ENCODE measurements around the gene CLIC5. TPM values are rescaled to one million over a fixed set of nuclear protein-coding genes. Genes with fewer than 3 reads are reported as not detected.

The CLIC5 gene
- total RNA-seq, 4 donors from 2014 or later, result 18.2 to 128 (median 119) TPM

DNA sequence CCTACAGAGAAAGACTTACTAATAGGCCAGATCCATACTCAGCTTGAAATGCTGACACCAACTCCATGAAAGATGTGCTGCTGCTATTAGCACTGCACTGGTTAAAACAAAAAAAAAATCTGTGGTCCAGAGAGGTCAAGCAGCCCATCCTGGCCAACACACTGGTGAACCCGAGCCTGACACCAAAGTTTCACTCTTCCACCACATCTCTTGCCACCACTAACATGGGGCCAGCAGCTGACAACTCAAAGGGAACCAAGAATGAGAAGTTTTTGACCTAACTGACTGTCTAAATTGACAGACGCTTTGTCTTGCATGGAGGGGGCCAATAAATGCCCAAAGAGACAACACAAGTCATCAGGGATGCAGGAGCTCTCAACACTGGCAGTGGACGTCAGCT is 5.4 kb downstream of the CLIC5 start:
- no peak for TF ChIP-seq POLR2A (IDR thresholded peaks at IDR 0.05)
- TF ChIP-seq CTCF (IDR thresholded peaks at IDR 0.05), result no peak
- Histone ChIP-seq H3K27ac (peak overlapping the region in 2 of 4 donors; percentile 87 to 92), H3K36me3 (no peaks in the 10 kb centered on the region), H3K27me3 (no peaks in the 10 kb centered on the region), H3K4me3 (no peak overlapping the region), H3K9me3 (no peaks in the 10 kb centered on the region), H3K4me1 (peaks cover 0 to 44% (median 10%) of the 10 kb centered on the region in 4 donors)
- DNase-seq, result no peak

- Histone ChIP-seq H3K4me3 (no peak overlapping the region), H3K9me3 (no peaks in the 10 kb centered on the region), H3K27me3 (no peaks in the 10 kb centered on the region), H3K4me1 (no peaks in the 10 kb centered on the region), H3K27ac (no peak overlapping the region), H3K36me3 (no peaks in the 10 kb centered on the region)
- TF ChIP-seq CTCF (IDR thresholded peaks at IDR 0.05) (no peak), POLR2A (IDR thresholded peaks at IDR 0.05) (no peak)
- DNase-seq, result no peak
These were observed 13.4 kb downstream of the CLIC5 start for GRCh38 chr6:46002264-46002663.

DNA sequence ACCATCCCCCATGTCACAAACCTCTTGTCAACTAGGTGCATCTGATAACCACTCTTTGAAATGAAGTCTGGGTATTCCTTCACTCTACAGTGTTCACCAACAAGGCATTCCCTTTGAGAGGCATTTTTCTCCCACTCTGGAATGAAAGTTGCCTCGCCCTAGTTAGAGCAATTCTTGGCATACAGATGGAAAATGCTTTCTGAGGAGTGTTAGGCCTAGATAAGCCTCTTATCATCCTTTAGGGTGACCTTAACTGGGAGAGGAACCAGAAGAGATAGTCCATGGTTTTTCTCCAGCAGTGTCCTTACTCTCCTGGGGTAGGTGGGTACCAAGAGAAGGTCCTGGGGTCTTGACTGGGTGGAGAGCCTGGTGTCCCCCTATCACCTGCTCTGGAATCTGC is 14.8 kb downstream of the CLIC5 start:
- DNase-seq, result no peak
- TF ChIP-seq CTCF (IDR thresholded peaks at IDR 0.05) (no peak), POLR2A (IDR thresholded peaks at IDR 0.05) (no peak)
- no peak overlapping the region for H3K27ac ChIP-seq

GRCh38 chr6:45998524-45998923 is 17.1 kb downstream of the CLIC5 start:
- TF ChIP-seq CTCF (IDR thresholded peaks at IDR 0.05) (no peak), POLR2A (IDR thresholded peaks at IDR 0.05) (no peak)
- H3K4me1 ChIP-seq, result no peaks in the 10 kb centered on the region
- DNase-seq, result no peak
- H3K27ac ChIP-seq, result no peak overlapping the region
- no peaks in the 10 kb centered on the region for H3K36me3 ChIP-seq
- no peak overlapping the region for H3K4me3 ChIP-seq
- no peaks in the 10 kb centered on the region for H3K27me3 ChIP-seq
- no peaks in the 10 kb centered on the region for H3K9me3 ChIP-seq

More for the DNA sequence above, 14.8 kb downstream of the CLIC5 start:
- Histone ChIP-seq H3K4me1 (no peaks in the 10 kb centered on the region), H3K4me3 (no peak overlapping the region), H3K36me3 (no peaks in the 10 kb centered on the region), H3K27me3 (no peaks in the 10 kb centered on the region), H3K9me3 (no peaks in the 10 kb centered on the region)

GRCh38 chr6:45997875-45998506 is 17.7 kb downstream of the CLIC5 start:
- no peak for DNase-seq
- H3K9me3 ChIP-seq, result no peaks in the 10 kb centered on the region
- TF ChIP-seq CTCF (IDR thresholded peaks at IDR 0.05) (no peak), POLR2A (IDR thresholded peaks at IDR 0.05) (no peak)
- no peaks in the 10 kb centered on the region for H3K4me1 ChIP-seq
- no peaks in the 10 kb centered on the region for H3K36me3 ChIP-seq
- H3K4me3 ChIP-seq, result no peak overlapping the region
- H3K27me3 ChIP-seq, result no peaks in the 10 kb centered on the region
- no peak overlapping the region for H3K27ac ChIP-seq

- Histone ChIP-seq H3K27ac (no peak overlapping the region), H3K4me1 (peaks cover 0 to 18% (median 0%) of the 10 kb centered on the region in 4 donors), H3K27me3 (no peaks in the 10 kb centered on the region), H3K9me3 (no peaks in the 10 kb centered on the region), H3K4me3 (no peak overlapping the region), H3K36me3 (no peaks in the 10 kb centered on the region)
- DNase-seq, result no peak
- TF ChIP-seq POLR2A (IDR thresholded peaks at IDR 0.05) (no peak), CTCF (IDR thresholded peaks at IDR 0.05) (peak in 1 of 6 experiments; percentile 10)
These were observed 24.5 kb downstream of the CLIC5 start for GRCh38 chr6:45991189-45991588.
